ENCODE results near the gene BRINP2.
"Not testable (repeated sequence)": the region's sequence is repeated elsewhere in the genome, so short reads cannot be mapped to it uniquely, and the experiment has no call there.

The BRINP2 gene

GRCh38 chr1:177311111-177311510, 140.4 kb downstream of the BRINP2 start:
- no peak for DNase-seq (ENCODE audit: low read depth in 3 of 3)

GRCh38 chr1:177311586-177311985, 140.8 kb downstream of the BRINP2 start:
- DNase-seq (ENCODE audit: low read depth in 3 of 3) = no peak

GRCh38 chr1:177315261-177315660, 144.5 kb downstream of the BRINP2 start:
- no peak for DNase-seq (ENCODE audit: low read depth in 3 of 3)

- no peak for DNase-seq (ENCODE audit: low read depth in 3 of 3)
Observed at GRCh38 chr1:177315761-177316160, 145.0 kb downstream of the BRINP2 start.

- DNase-seq (ENCODE audit: low read depth in 3 of 3) = not testable (repeated sequence)
Observed at GRCh38 chr1:177321434-177321833, 150.7 kb downstream of the BRINP2 start.

GRCh38 chr1:177328251-177328650, 157.5 kb downstream of the BRINP2 start:
- no peak for DNase-seq (ENCODE audit: low read depth in 3 of 3)

- DNase-seq (ENCODE audit: low read depth in 3 of 3) = no peak
Observed at GRCh38 chr1:177329871-177330270, 159.1 kb downstream of the BRINP2 start.

Measured in stimulated activated CD4-positive, alpha-beta T cell treated with anti-CD3 and anti-CD28 coated beads, TNF-alpha, amount 100 ng/mL, for 24 hours (primary cell).